GM10248 (cell line): Measurements from ENCODE around the gene WDR70.

Experiments
- CTCF ChIA-PET: fragments of 300-600 bp; sonication (Branson Sonifier 250); formaldehyde crosslinking; extraction: SDS; loops from one replicate; lab custom pipeline; 2021; ENCODE audit warnings: antibody characterized with exemption; lab: Yijun Ruan, JAX
- POLR2A ChIA-PET: fragments of 350-650 bp; sonication (Branson Sonifier 250); formaldehyde crosslinking; extraction: SDS; loops from one replicate; lab custom pipeline; 2020; ENCODE audit warnings: antibody characterized with exemption; lab: Yijun Ruan, JAX
- DNase-seq: peaks from one replicate; pipeline ENCODE4 v3.0.0; 2012; ENCODE audit errors: extremely low spot score
- CTCF ChIP-seq: IDR thresholded peaks from 2 replicates; pipeline ENCODE4 v1.5.1; 2012; ENCODE audit warnings: mild to moderate bottlenecking, low read depth; ENCODE audit errors: extremely low read depth, missing control alignments, control extremely low read depth

WDR70 gene

GRCh38 chr5:37735649-37736347, 356.7 kb downstream of the WDR70 start:
- CTCF ChIA-PET = interaction anchor here (1.1 to 2.7 kb wide), 2 partner anchors 9 to 12 kb away, joined by 5 to 18 read pairs; no protein-coding TSS in a partner anchor

GRCh38 chr5:37736397-37736796, 357.3 kb downstream of the WDR70 start:
- CTCF ChIA-PET = interaction anchor here (2.7 kb wide), 1 partner anchor 12 kb away, joined by 18 read pairs; no protein-coding TSS in a partner anchor
- no peak for TF ChIP-seq CTCF
- no peak for DNase-seq
- POLR2A ChIA-PET = no interaction called here

More at GRCh38 chr5:37735649-37736347, 356.7 kb downstream of the WDR70 start:
- POLR2A ChIA-PET = no interaction called here
- no peak for TF ChIP-seq CTCF
- no peak for DNase-seq

GRCh38 chr5:37737326-37738056, 358.4 kb downstream of the WDR70 start:
- TF ChIP-seq CTCF = no peak
- POLR2A ChIA-PET = no interaction called here

GRCh38 chr5:37738057-37738691, 359.1 kb downstream of the WDR70 start:
- CTCF ChIA-PET = interaction anchor here (1.0 to 4.3 kb wide), 4 partner anchors 9 to 16 kb away, joined by 3 to 31 read pairs (median 7); no protein-coding TSS in a partner anchor

More at GRCh38 chr5:37737326-37738056, 358.4 kb downstream of the WDR70 start:
- CTCF ChIA-PET = interaction anchor here (1.0 to 4.3 kb wide), 3 partner anchors 13 to 17 kb away, joined by 3 to 31 read pairs (median 11); no protein-coding TSS in a partner anchor
- DNase-seq = no peak

GRCh38 chr5:37738865-37739488, 359.9 kb downstream of the WDR70 start:
- no peak for TF ChIP-seq CTCF
- POLR2A ChIA-PET = no interaction called here
- DNase-seq = no peak
- CTCF ChIA-PET = interaction anchor here (1.5 to 4.3 kb wide), 3 partner anchors 8 to 16 kb away, joined by 3 to 31 read pairs (median 11); no protein-coding TSS in a partner anchor

More at GRCh38 chr5:37738057-37738691, 359.1 kb downstream of the WDR70 start:
- no peak for TF ChIP-seq CTCF
- POLR2A ChIA-PET = no interaction called here
- DNase-seq = peak; percentile 23
